ENCODE results near the gene ETDC.

The ETDC gene

DNA sequence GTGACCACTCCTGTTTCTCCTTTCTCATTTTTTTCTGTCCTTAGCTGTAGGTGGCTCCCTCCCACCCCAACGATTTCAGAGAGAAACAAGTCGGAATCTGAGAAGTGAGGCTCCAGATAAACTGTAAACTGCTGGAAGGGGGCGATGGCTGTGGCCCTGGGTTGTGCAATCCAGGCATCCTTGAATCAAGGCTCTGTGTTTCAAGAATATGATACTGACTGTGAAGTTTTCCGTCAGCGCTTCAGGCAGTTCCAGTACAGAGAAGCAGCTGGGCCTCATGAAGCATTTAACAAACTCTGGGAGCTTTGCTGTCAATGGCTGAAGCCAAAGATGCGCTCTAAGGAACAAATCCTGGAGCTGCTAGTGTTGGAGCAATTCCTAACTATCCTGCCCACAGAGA, 37.7 kb downstream of the ETDC start:
- DNase-seq (ENCODE audit: low read depth) = no peak

- no peak for DNase-seq (ENCODE audit: low read depth)
These were observed 38.2 kb downstream of the ETDC start for GRCh38 chrX:135347381-135348016.

GRCh38 chrX:135354288-135354687, 45.0 kb downstream of the ETDC start:
- DNase-seq (ENCODE audit: low read depth) = no peak
